GM19463 (cell line): ENCODE data around the gene RSRC1.
"Not testable (repeated sequence)": the region's sequence is repeated elsewhere in the genome, so short reads cannot be mapped to it uniquely, and the experiment has no call there.

ENCODE experiments used
- ATAC-seq: cut with Tn5 transposase; IDR thresholded peaks from one replicate; pipeline ENCODE4 v1.9.1; 2021; ENCODE audit warnings: mild to moderate bottlenecking, moderate library complexity; ENCODE audit not compliant: unreplicated experiment

The RSRC1 gene

GRCh38 chr3:158220575-158220974, 110.7 kb downstream of the RSRC1 start:
- ATAC-seq: no peak

- ATAC-seq: no peak
Observed at GRCh38 chr3:158221426-158221825, 111.5 kb downstream of the RSRC1 start.

- ATAC-seq: no peak
Observed at GRCh38 chr3:158226429-158226828, 116.5 kb downstream of the RSRC1 start.

- ATAC-seq: not testable (repeated sequence)
Observed at GRCh38 chr3:158228942-158229341, 119.1 kb downstream of the RSRC1 start.

GRCh38 chr3:158233791-158234190, 123.9 kb downstream of the RSRC1 start:
- no peak for ATAC-seq

- no peak for ATAC-seq
Observed at GRCh38 chr3:158244274-158244673, 134.4 kb downstream of the RSRC1 start.

- no peak for ATAC-seq
Observed at GRCh38 chr3:158247288-158247687, 137.4 kb downstream of the RSRC1 start.

- ATAC-seq: no peak
Observed at GRCh38 chr3:158248261-158248660, 138.4 kb downstream of the RSRC1 start.

- peak; percentile 50 for ATAC-seq
Observed at GRCh38 chr3:158249183-158249582, 139.3 kb downstream of the RSRC1 start.

GRCh38 chr3:158258619-158259018, 148.7 kb downstream of the RSRC1 start:
- ATAC-seq: no peak

- ATAC-seq: no peak
Observed at GRCh38 chr3:158260392-158260791, 150.5 kb downstream of the RSRC1 start.

- no peak for ATAC-seq
Observed at GRCh38 chr3:158261371-158261991, 151.6 kb downstream of the RSRC1 start.

- no peak for ATAC-seq
Observed at GRCh38 chr3:158264894-158265293, 155.0 kb downstream of the RSRC1 start.

GRCh38 chr3:158267015-158267414, 157.1 kb downstream of the RSRC1 start:
- no peak for ATAC-seq

- ATAC-seq: no peak
Observed at GRCh38 chr3:158269942-158270341, 160.1 kb downstream of the RSRC1 start.

GRCh38 chr3:158272081-158272480, 162.2 kb downstream of the RSRC1 start:
- no peak for ATAC-seq

GRCh38 chr3:158273656-158274055, 163.8 kb downstream of the RSRC1 start:
- ATAC-seq: no peak

- ATAC-seq: no peak
Observed at GRCh38 chr3:158278187-158278586, 168.3 kb downstream of the RSRC1 start.

- ATAC-seq: no peak
Observed at GRCh38 chr3:158279609-158280008, 169.7 kb downstream of the RSRC1 start.

- no peak for ATAC-seq
Observed at GRCh38 chr3:158295771-158296170, 185.9 kb downstream of the RSRC1 start.

- ATAC-seq: no peak
Observed at GRCh38 chr3:158297940-158298339, 188.1 kb downstream of the RSRC1 start.

- no peak for ATAC-seq
Observed at GRCh38 chr3:158308236-158308928, 198.5 kb downstream of the RSRC1 start.
